T-helper 22 cell (primary cell): Measurements from ENCODE around the gene FAM53A.
"Not testable (repeated sequence)": the region's sequence is repeated elsewhere in the genome, so short reads cannot be mapped to it uniquely, and the experiment has no call there.

Experiments
- DNase-seq: peaks from one replicate; pipeline ENCODE4 v3.0.0-alpha.2; 2020; ENCODE audit warnings: low read depth

The FAM53A gene

GRCh38 chr4:1686440-1687036 is 2.4 kb upstream of the FAM53A start:
- DNase-seq, result no peak

GRCh38 chr4:1685235-1686150 is 1.4 kb upstream of the FAM53A start:
- DNase-seq, result no peak

GRCh38 chr4:1684506-1685234 is 557 bp upstream of the FAM53A start:
- no peak for DNase-seq

GRCh38 chr4:1683261-1683735 is 815 bp downstream of the FAM53A start:
- no peak for DNase-seq

- DNase-seq, result no peak
Observed at GRCh38 chr4:1682860-1683259, 1.3 kb downstream of the FAM53A start.

- DNase-seq, result no peak
Observed at GRCh38 chr4:1678244-1678643, 5.9 kb downstream of the FAM53A start.

GRCh38 chr4:1676605-1677525 is 7.2 kb downstream of the FAM53A start:
- DNase-seq, result no peak

GRCh38 chr4:1675802-1676137 is 8.3 kb downstream of the FAM53A start:
- DNase-seq, result no peak

- no peak for DNase-seq
Observed at GRCh38 chr4:1675136-1675801, 8.8 kb downstream of the FAM53A start.

- no peak for DNase-seq
Observed at GRCh38 chr4:1674682-1675081, 9.4 kb downstream of the FAM53A start.

- DNase-seq, result no peak
Observed at GRCh38 chr4:1673671-1674070, 10.4 kb downstream of the FAM53A start.

GRCh38 chr4:1671011-1671410 is 13.1 kb downstream of the FAM53A start:
- not testable (repeated sequence) for DNase-seq

- no peak for DNase-seq
Observed at GRCh38 chr4:1670279-1670678, 13.8 kb downstream of the FAM53A start.

GRCh38 chr4:1669850-1670249 is 14.3 kb downstream of the FAM53A start:
- no peak for DNase-seq

GRCh38 chr4:1669270-1669669 is 14.8 kb downstream of the FAM53A start:
- DNase-seq, result no peak

GRCh38 chr4:1668488-1668840 is 15.6 kb downstream of the FAM53A start:
- no peak for DNase-seq

- DNase-seq, result no peak
Observed at GRCh38 chr4:1667273-1667672, 16.8 kb downstream of the FAM53A start.

GRCh38 chr4:1666391-1666790 is 17.7 kb downstream of the FAM53A start:
- DNase-seq, result no peak

GRCh38 chr4:1664141-1664540 is 20.0 kb downstream of the FAM53A start:
- DNase-seq, result no peak

GRCh38 chr4:1663549-1663948 is 20.6 kb downstream of the FAM53A start:
- DNase-seq, result no peak

GRCh38 chr4:1661695-1662094 is 22.4 kb downstream of the FAM53A start:
- DNase-seq, result no peak
